ENCODE data around the gene GSDMA. TPM values are rescaled to one million over a fixed set of nuclear protein-coding genes. Genes with fewer than 3 reads are reported as not detected.

GSDMA gene
- total and polyA plus RNA-seq, 10 of the 15 experiments (the other 5 are each of a cell fraction or from before 2014, with no cell fraction given), result 0.04 to 0.11 TPM; not detected in 8

- Histone ChIP-seq H3K4me3 (no peak overlapping the region), H3K4me2 (ENCODE audit: control insufficient read depth, insufficient read depth) (no peak overlapping the region), H3K36me3 (ENCODE audit: control insufficient read depth in 2 of 2, insufficient read depth in 2 of 2, low read length in 1 of 2) (peaks cover 8 to 20% of the 10 kb centered on the region in 2 experiments; a peak in 3 of 4 replicates), H3K9me3 (replicated peaks; ENCODE audit: control insufficient read depth, insufficient read depth, low read length) (no peaks in the 10 kb centered on the region), H3K4me1 (ENCODE audit: control insufficient read depth, insufficient read depth, low read length) (no peaks in the 10 kb centered on the region), H2AFZ (ENCODE audit: control insufficient read depth, low read depth, low read length) (no peak overlapping the region), H3K27me3 (replicated peaks in 1 of 2; ENCODE audit: control insufficient read depth in 2 of 2, insufficient read depth in 2 of 2, low read length in 1 of 2) (no peaks in the 10 kb centered on the region), H3K79me2 (ENCODE audit: control insufficient read depth, insufficient read depth, low read length) (no peaks in the 10 kb centered on the region), H3K27ac (ENCODE audit: control insufficient read depth, insufficient read depth) (no peak overlapping the region), H4K20me1 (ENCODE audit: control insufficient read depth, insufficient read depth) (no peaks in the 10 kb centered on the region), H3K9ac (ENCODE audit: control insufficient read depth, insufficient read depth, low read length) (no peak overlapping the region)
- no peak for ATAC-seq
- ChIA-PET POLR2A (interaction anchor here (0.6 kb wide), 1 partner anchor 111 kb away, joined by 4 read pairs; no protein-coding TSS in a partner anchor), CTCF (interaction anchor here (0.8 to 2.5 kb wide), 8 partner anchors 11 to 87 kb away, joined by 3 to 17 read pairs (median 5); no protein-coding TSS in a partner anchor), RAD21 (ENCODE audit: unreplicated experiment) (no interaction called here), SMC1A (ENCODE audit: uncharacterized antibody, unreplicated experiment) (no interaction called here)
- BruUV-seq (replicated peaks), result no TSS peak
- FAIRE-seq, result no peak
- TF ChIP-seq RELB (IDR thresholded peaks at IDR 0.05; ENCODE audit: low read depth), result no peak
- TF ChIP-seq CBX3 (IDR thresholded peaks at IDR 0.05; ENCODE audit: borderline replicate concordance, low read depth), result no peak
- no peak for TF ChIP-seq ZNF274 (IDR thresholded peaks at IDR 0.05; ENCODE audit: insufficient read depth, insufficient read length)
- TF ChIP-seq KDM1A (IDR thresholded peaks at IDR 0.05; ENCODE audit: borderline replicate concordance), result no peak
- DNase-seq (ENCODE audit: low read depth, low spot score), result no peak
- intact Hi-C loops (cut with micrococcal nuclease; ENCODE audit: unreplicated experiment), result loop anchor here (5.0 kb wide), 1 partner anchor 403 kb away; no protein-coding TSS in a partner anchor
- in situ Hi-C loops (cut with MboI), result loop anchor here (25.0 kb wide), 1 partner anchor 262 kb away; the partner anchor contains the start of gene CDC6
- 98% methylated on average over 8 of the region's 8 CpGs for WGBS (ENCODE audit: insufficient coverage, insufficient replicate concordance, low lambda C conversion rate, missing lambda C conversion rate)
Measured at GRCh38 chr17:40024901-40025300, 62.1 kb downstream of the GSDMA start.

GRCh38 chr17:40025559-40025958 lies 62.8 kb downstream of the GSDMA start:
- 100% methylated on average over 2 of the region's 2 CpGs for WGBS (ENCODE audit: insufficient coverage, insufficient replicate concordance, low lambda C conversion rate, missing lambda C conversion rate)
- Histone ChIP-seq H3K79me2 (ENCODE audit: control insufficient read depth, insufficient read depth, low read length) (no peaks in the 10 kb centered on the region), H2AFZ (ENCODE audit: control insufficient read depth, low read depth, low read length) (no peak overlapping the region), H3K36me3 (ENCODE audit: control insufficient read depth in 2 of 2, insufficient read depth in 2 of 2, low read length in 1 of 2) (peaks cover 8 to 17% of the 10 kb centered on the region in 2 experiments; a peak in 3 of 4 replicates), H3K9me3 (replicated peaks; ENCODE audit: control insufficient read depth, insufficient read depth, low read length) (no peaks in the 10 kb centered on the region), H4K20me1 (ENCODE audit: control insufficient read depth, insufficient read depth) (no peaks in the 10 kb centered on the region), H3K4me1 (ENCODE audit: control insufficient read depth, insufficient read depth, low read length) (no peaks in the 10 kb centered on the region), H3K27me3 (replicated peaks in 1 of 2; ENCODE audit: control insufficient read depth in 2 of 2, insufficient read depth in 2 of 2, low read length in 1 of 2) (no peaks in the 10 kb centered on the region), H3K4me2 (ENCODE audit: control insufficient read depth, insufficient read depth) (no peak overlapping the region), H3K27ac (ENCODE audit: control insufficient read depth, insufficient read depth) (no peak overlapping the region), H3K4me3 (no peak overlapping the region), H3K9ac (ENCODE audit: control insufficient read depth, insufficient read depth, low read length) (no peak overlapping the region)
- BruUV-seq (replicated peaks), result no TSS peak
- DNase-seq (ENCODE audit: low read depth, low spot score), result no peak
- SMC1A ChIA-PET (ENCODE audit: uncharacterized antibody, unreplicated experiment), result interaction anchor here (1.3 kb wide), 1 partner anchor 86 kb away, joined by 7 read pairs; no protein-coding TSS in a partner anchor
- no peak for ATAC-seq
- in situ Hi-C loops (cut with MboI), result no loop called here
- intact Hi-C loops (cut with micrococcal nuclease; ENCODE audit: unreplicated experiment), result loop anchor here (5.0 kb wide), 1 partner anchor 403 kb away; no protein-coding TSS in a partner anchor
- POLR2A ChIA-PET, result no interaction called here
- FAIRE-seq, result no peak
- RAD21 ChIA-PET (ENCODE audit: unreplicated experiment), result no interaction called here
- CTCF ChIA-PET, result interaction anchor here (0.6 to 3.1 kb wide), 14 partner anchors 10 to 153 kb away, joined by 3 to 19 read pairs (median 5); no protein-coding TSS in a partner anchor
- TF ChIP-seq BRCA1 (IDR thresholded peaks at IDR 0.05; ENCODE audit: low read depth, low read length) (no peak), SPI1 (IDR thresholded peaks at IDR 0.05; ENCODE audit: borderline replicate concordance, insufficient read depth, low read depth, low read length) (no peak), ZNF207 (IDR thresholded peaks at IDR 0.05; ENCODE audit: borderline replicate concordance) (no peak), MTA2 (IDR thresholded peaks at IDR 0.05; ENCODE audit: low read depth) (no peak), MYB (IDR thresholded peaks at IDR 0.05; ENCODE audit: borderline replicate concordance, low read depth, low read length) (no peak), ZNF687 (IDR thresholded peaks at IDR 0.05) (no peak), SUZ12 (IDR thresholded peaks at IDR 0.05; ENCODE audit: unreplicated experiment) (no peak), STAT3 (IDR thresholded peaks at IDR 0.05; ENCODE audit: low read depth, low read length) (no peak)

Measured in GM12878 (cell line).